Upper lobe of left lung (tissue), 6 donors: ENCODE measurements around the gene CFAP97D1. TPM values are rescaled to one million over a fixed set of nuclear protein-coding genes. Genes with fewer than 3 reads are reported as not detected.

ENCODE experiments used
- ATAC-seq, 2 donors: fragments of 200-7000 bp; cut with Tn5 transposase; one replicate each; pipeline ENCODE4 v1.9.1; 2022; ENCODE audit warnings: mild to moderate bottlenecking in 2 of 2, moderate library complexity in 2 of 2; ENCODE audit not compliant: low FRiP score in 2 of 2
- DNase-seq, 2 donors: peaks; one replicate each; pipeline ENCODE4 v3.0.0-alpha.2; 2019 to 2020
- H3K27ac ChIP-seq, 4 donors: fragments of 200-600 bp; sonication (generic); one replicate each; pipeline ENCODE4 v1.5.1; 2016 to 2019
- H3K27me3 ChIP-seq, 4 donors: fragments of 200-600 bp; sonication (generic); one replicate each; pipeline ENCODE4 v1.5.1; 2017 to 2019
- H3K36me3 ChIP-seq, 4 donors: fragments of 200-600 bp; sonication (generic); one replicate each; pipeline ENCODE4 v1.5.1; 2016 to 2019
- H3K4me1 ChIP-seq, 4 donors: fragments of 200-600 bp; sonication (generic); one replicate each; pipeline ENCODE4 v1.5.1; 2018 to 2019
- H3K4me3 ChIP-seq, 4 donors: fragments of 200-600 bp; sonication (generic); one replicate each; pipeline ENCODE4 v1.5.1; 2017 to 2019; ENCODE audit warnings: mild to moderate bottlenecking in 2 of 4, moderate library complexity in 1 of 4
- H3K9me3 ChIP-seq, 4 donors: fragments of 200-600 bp; sonication (generic); one replicate each; pipeline ENCODE4 v1.5.1; 2018 to 2019
- CTCF ChIP-seq, 6 experiments: fragments of 450-650 bp in 4 of 6; fragments of 200-600 bp in 2 of 6; sonication (generic) in 2 of 6; IDR thresholded peaks; one replicate each; pipeline ENCODE4 v1.5.1; 2016 to 2019; ENCODE audit warnings: antibody characterized with exemption in 6 of 6
- EP300 ChIP-seq, 4 donors: sonication (generic); formaldehyde crosslinking; IDR thresholded peaks; one replicate each; pipeline ENCODE4 v1.5.1; 2017; ENCODE audit warnings: antibody characterized with exemption in 4 of 4, control low read depth in 2 of 4
- POLR2A ChIP-seq, 4 donors: fragments of 450-650 bp; IDR thresholded peaks; one replicate each; pipeline ENCODE4 v1.5.1; 2016 to 2017; ENCODE audit warnings: antibody characterized with exemption in 4 of 4, mild to moderate bottlenecking in 2 of 4
- POLR2AphosphoS5 ChIP-seq, 2 donors: sonication (generic); formaldehyde crosslinking; IDR thresholded peaks; one replicate each; pipeline ENCODE4 v1.5.1; 2017; ENCODE audit warnings: antibody characterized with exemption in 2 of 2
- WGBS, 2 donors: methylation state at CpG; one replicate each; pipeline ENCODE4 v1.1.5; 2017 to 2018; 5-methylcytosine and 5-hydroxymethylcytosine counted together
- total RNA-seq, 6 donors: library from RNA; depleted of rRNA in 4 of 6; stranded (reverse); fragments of >200 nt in 4 of 6; gene quantifications; one replicate each; pipeline versions ENCODE4 v1.1.0 to v1.2.1, GENCODE V29; 2016 to 2021
- donor health status: DM: no; HTN: no; CAD: no; lungs with moderate emphysema.
- donor health status: DM: no; HTN: yes; CAD: no; lungs with severe emphysema.

Gene CFAP97D1
- under 1 TPM in 1 of 6 donors, not detected in 5; 0.17 TPM for total RNA-seq

GRCh38 chr17:43780135-43780534, at the start of gene CFAP97D1:
Gene CFAP97D1 (plus strand): TSS chr17:43780435. CDS start chr17:43780463, 28 bp downstream.
- Histone ChIP-seq H3K9me3 (no peaks in the 10 kb centered on the region), H3K27me3 (no peaks in the 10 kb centered on the region), H3K27ac (peak within 1 kb of the TSS; percentile 97 to 100 (median 100)), H3K36me3 (peaks cover 0 to 21% (median 2%) of the 10 kb centered on the region in 4 donors), H3K4me1 (peaks cover 21 to 40% (median 37%) of the 10 kb centered on the region in 4 donors), H3K4me3 (peak within 1 kb of the TSS in 3 of 4 donors; percentile 67 to 97 (median 88))
- DNase-seq: no peak
- ATAC-seq: no peak
- 40 to 53% methylated on average over 7 of the region's 7 CpGs for WGBS, 2 donors
- no peak for TF ChIP-seq POLR2A (IDR thresholded peaks at IDR 0.05)
- no peak for TF ChIP-seq CTCF (IDR thresholded peaks at IDR 0.05)
- no peak for TF ChIP-seq EP300 (IDR thresholded peaks at IDR 0.05)

GRCh38 chr17:43732958-43733357, 47.3 kb upstream of the CFAP97D1 start:
- WGBS, 2 donors: 92 to 100% methylated on average over 2 of the region's 2 CpGs
- Histone ChIP-seq H3K4me1 (peaks cover 0 to 9% (median 4%) of the 10 kb centered on the region in 4 donors), H3K9me3 (no peaks in the 10 kb centered on the region), H3K27ac (peak overlapping the region in 1 of 4 donors; percentile 19), H3K4me3 (no peak overlapping the region), H3K36me3 (no peaks in the 10 kb centered on the region), H3K27me3 (no peaks in the 10 kb centered on the region)
- no peak for ATAC-seq
- TF ChIP-seq EP300 (IDR thresholded peaks at IDR 0.05) (no peak), POLR2A (IDR thresholded peaks at IDR 0.05) (no peak), POLR2AphosphoS5 (IDR thresholded peaks at IDR 0.05) (no peak), CTCF (IDR thresholded peaks at IDR 0.05) (no peak)
- no peak for DNase-seq

GRCh38 chr17:43733956-43734355, 46.3 kb upstream of the CFAP97D1 start:
- Histone ChIP-seq H3K27ac (peak overlapping the region in 2 of 4 donors; percentile 2 to 3), H3K27me3 (no peaks in the 10 kb centered on the region)

GRCh38 chr17:43734376-43734775, 45.9 kb upstream of the CFAP97D1 start:
- 60 to 63% methylated on average over 5 of the region's 5 CpGs for WGBS, 2 donors
- ATAC-seq: peak in 1 of 2 donors; percentile 58

More at GRCh38 chr17:43733956-43734355, 46.3 kb upstream of the CFAP97D1 start:
- DNase-seq (no peak), ATAC-seq (no peak)
- WGBS, 2 donors: 75% methylated on average over 1 of the region's 1 CpG; no CpG with 5 or more reads in 1 of the 2 donors
- peaks cover 0 to 9% (median 4%) of the 10 kb centered on the region in 4 donors for H3K4me1 ChIP-seq
- H3K9me3 ChIP-seq: no peaks in the 10 kb centered on the region
- no peaks in the 10 kb centered on the region for H3K36me3 ChIP-seq
- TF ChIP-seq CTCF (IDR thresholded peaks at IDR 0.05): no peak
- no peak overlapping the region for H3K4me3 ChIP-seq

More at GRCh38 chr17:43734376-43734775, 45.9 kb upstream of the CFAP97D1 start:
- Histone ChIP-seq H3K27ac (peak overlapping the region in 2 of 4 donors; percentile 2 to 3), H3K9me3 (no peaks in the 10 kb centered on the region), H3K4me3 (no peak overlapping the region), H3K4me1 (peaks cover 0 to 9% (median 4%) of the 10 kb centered on the region in 4 donors), H3K27me3 (no peaks in the 10 kb centered on the region), H3K36me3 (no peaks in the 10 kb centered on the region)
- DNase-seq: no peak
- TF ChIP-seq EP300 (IDR thresholded peaks at IDR 0.05): no peak
- TF ChIP-seq POLR2A (IDR thresholded peaks at IDR 0.05): no peak
- TF ChIP-seq POLR2AphosphoS5 (IDR thresholded peaks at IDR 0.05): no peak
- TF ChIP-seq CTCF (IDR thresholded peaks at IDR 0.05): no peak
